Sigmoid colon (tissue), 7 donors: ENCODE results near the gene GCLC. TPM values are rescaled to one million over a fixed set of nuclear protein-coding genes. Genes with fewer than 3 reads are reported as not detected.
A peak's percentile ranks its signal among the peaks of the same experiment; 100 is the strongest.

Source experiments
- DNase-seq: peaks from one replicate; pipeline ENCODE4 v3.0.0-alpha.2; 2019
- H3K27ac ChIP-seq, 4 donors: fragments of 200-600 bp; sonication (generic); one replicate each; pipeline ENCODE4 v1.5.1; 2016 to 2019; ENCODE audit warnings: mild to moderate bottlenecking in 1 of 4
- H3K27me3 ChIP-seq, 3 donors: fragments of 200-600 bp; sonication (generic); one replicate each; pipeline ENCODE4 v1.5.1; 2019; ENCODE audit warnings: mild to moderate bottlenecking in 1 of 3
- H3K36me3 ChIP-seq, 4 donors: fragments of 200-600 bp; sonication (generic); one replicate each; pipeline ENCODE4 v1.5.1; 2016 to 2019
- H3K4me1 ChIP-seq, 4 donors: fragments of 200-600 bp; sonication (generic); one replicate each; pipeline ENCODE4 v1.5.1; 2017 to 2019
- H3K4me3 ChIP-seq, 4 donors: fragments of 200-600 bp; sonication (generic); one replicate each; pipeline ENCODE4 v1.5.1; 2017 to 2019; ENCODE audit warnings: mild to moderate bottlenecking in 2 of 4, moderate library complexity in 1 of 4
- H3K9me3 ChIP-seq, 4 donors: fragments of 200-600 bp in 3 of 4; sonication (generic) in 3 of 4; one replicate each; pipeline versions ENCODE4 v1.5.1 to v1.6.1; 2013 to 2019
- EP300 ChIP-seq, 4 donors: sonication (generic); formaldehyde crosslinking; IDR thresholded peaks; one replicate each; pipeline ENCODE4 v1.6.1; 2017; ENCODE audit warnings: antibody characterized with exemption in 4 of 4
- POLR2A ChIP-seq, 2 donors: fragments of 450-650 bp; IDR thresholded peaks; one replicate each; pipeline ENCODE4 v1.6.1; 2016; ENCODE audit warnings: antibody characterized with exemption in 2 of 2, mild to moderate bottlenecking in 2 of 2, moderate library complexity in 2 of 2
- POLR2AphosphoS5 ChIP-seq, 4 donors: sonication (generic); formaldehyde crosslinking; IDR thresholded peaks; one replicate each; pipeline ENCODE4 v1.6.1; 2017; ENCODE audit warnings: antibody characterized with exemption in 4 of 4
- WGBS, 2 donors: extraction: QIAGEN DNeasy Blood & Tissue Kit; methylation state at CpG; one replicate each; pipeline ENCODE4 v1.1.7; 2013; 5-methylcytosine and 5-hydroxymethylcytosine counted together
- intact Hi-C: fragments of 100-400 bp; cut with DNase I; formaldehyde crosslinking; loops from one replicate; pipeline ENCODE4 v1.15.1; 2023
- polyA plus RNA-seq, 3 donors: library from polyadenylated mRNA; stranded (reverse); fragments of 200-250 nt; gene quantifications; one replicate each; pipeline ENCODE4 v1.2.3, GENCODE V29; 2013
- total RNA-seq, 4 donors: library from RNA; depleted of rRNA; stranded (reverse); fragments of >200 nt; gene quantifications; one replicate each; pipeline ENCODE4 v1.1.0, GENCODE V29; 2016
- TF ChIP-seq, protein P1 (sequence below), 4 experiments: fragments of 450-650 bp in 3 of 4; fragments of 200-600 bp in 1 of 4; IDR thresholded peaks; one replicate each; pipeline ENCODE4 v1.5.1; 2016 to 2019; ENCODE audit warnings: antibody characterized with exemption in 4 of 4, mild to moderate bottlenecking in 3 of 4, moderate library complexity in 2 of 4
- donor health status: healthy with polysubstance abuse.
- donor health status: Bipolar disorder and iron deficiency.
- donor health status: healthy.

The GCLC gene
- total RNA-seq, result 10 to 100 TPM; 53.7 to 60.3 (median 57.4) TPM
- 10 to 100 TPM; 16.2 to 25.9 (median 22.8) TPM for polyA plus RNA-seq

DNA sequence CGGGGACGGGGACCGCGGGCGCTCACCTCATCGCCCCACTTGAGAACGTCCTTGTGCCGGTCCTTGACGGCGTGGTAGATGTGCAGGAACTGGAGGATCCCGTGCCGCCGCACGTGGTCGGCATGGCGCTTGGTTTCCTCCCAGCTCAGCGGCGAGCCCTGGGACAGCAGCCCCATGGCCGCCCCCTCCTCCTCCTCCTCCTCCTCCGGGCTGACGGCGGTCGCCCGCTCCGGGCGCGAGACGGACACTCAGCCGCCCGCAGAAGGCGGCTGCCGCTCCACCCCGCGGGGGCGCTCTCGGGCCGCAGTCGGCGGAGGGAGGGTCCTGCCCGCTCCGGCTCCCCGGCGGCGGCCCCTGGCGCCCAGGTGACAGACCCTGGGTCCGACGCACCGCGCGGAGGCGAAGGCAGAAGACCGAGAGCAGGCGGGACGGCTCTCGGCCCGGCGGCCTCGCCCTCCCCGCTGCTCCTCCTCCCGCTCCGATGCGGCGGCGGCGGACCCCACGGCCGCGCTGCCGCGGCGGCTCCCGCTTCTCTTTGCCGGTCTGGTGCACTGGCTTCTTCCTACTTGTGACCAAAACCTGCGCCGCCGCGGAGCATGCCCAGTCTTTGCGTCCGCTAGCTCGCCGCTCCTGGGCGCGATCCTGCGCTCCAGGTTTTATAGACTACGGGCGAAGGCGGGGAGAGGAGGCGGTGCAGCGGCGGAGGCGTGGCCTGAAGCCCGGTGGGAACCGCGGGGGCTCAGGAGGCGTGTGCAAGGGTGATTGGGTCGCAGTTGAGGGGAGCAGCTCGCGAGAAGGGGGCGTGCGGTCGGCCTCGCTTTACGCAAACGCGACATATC lies at the start of gene GCLC:
Gene GCLC (minus strand): TSS at position 632 of the 839 bp plus-strand sequence. CDS start 456 bp downstream, at position 176.
- Histone ChIP-seq H3K9me3 (no peaks in the 10 kb centered on the region), H3K4me3 (peak within 1 kb of the TSS; percentile 71 to 88 (median 82)), H3K4me1 (peaks cover 5 to 61% (median 48%) of the 10 kb centered on the region in 4 donors), H3K36me3 (no peaks in the 10 kb centered on the region), H3K27me3 (no peaks in the 10 kb centered on the region), H3K27ac (peak within 1 kb of the TSS; percentile 94 to 98 (median 96))
- 0% methylated on average over 105 of the region's 105 CpGs for WGBS, 2 donors
- intact Hi-C loops, result loop anchor here (1.0 to 5.0 kb wide), 6 partner anchors 47 to 547 kb away; partner anchors contain the start of genes ELOVL5, GSTA4 and LRRC1
- DNase-seq, result peak; percentile 98
- peak; percentile 85 to 96 (median 90) for TF ChIP-seq POLR2AphosphoS5 (IDR thresholded peaks at IDR 0.05)
- peak in 1 of 4 donors; percentile 68 for TF ChIP-seq EP300 (IDR thresholded peaks at IDR 0.05)
- TF ChIP-seq, protein P1, sequence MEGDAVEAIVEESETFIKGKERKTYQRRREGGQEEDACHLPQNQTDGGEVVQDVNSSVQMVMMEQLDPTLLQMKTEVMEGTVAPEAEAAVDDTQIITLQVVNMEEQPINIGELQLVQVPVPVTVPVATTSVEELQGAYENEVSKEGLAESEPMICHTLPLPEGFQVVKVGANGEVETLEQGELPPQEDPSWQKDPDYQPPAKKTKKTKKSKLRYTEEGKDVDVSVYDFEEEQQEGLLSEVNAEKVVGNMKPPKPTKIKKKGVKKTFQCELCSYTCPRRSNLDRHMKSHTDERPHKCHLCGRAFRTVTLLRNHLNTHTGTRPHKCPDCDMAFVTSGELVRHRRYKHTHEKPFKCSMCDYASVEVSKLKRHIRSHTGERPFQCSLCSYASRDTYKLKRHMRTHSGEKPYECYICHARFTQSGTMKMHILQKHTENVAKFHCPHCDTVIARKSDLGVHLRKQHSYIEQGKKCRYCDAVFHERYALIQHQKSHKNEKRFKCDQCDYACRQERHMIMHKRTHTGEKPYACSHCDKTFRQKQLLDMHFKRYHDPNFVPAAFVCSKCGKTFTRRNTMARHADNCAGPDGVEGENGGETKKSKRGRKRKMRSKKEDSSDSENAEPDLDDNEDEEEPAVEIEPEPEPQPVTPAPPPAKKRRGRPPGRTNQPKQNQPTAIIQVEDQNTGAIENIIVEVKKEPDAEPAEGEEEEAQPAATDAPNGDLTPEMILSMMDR (IDR thresholded peaks at IDR 0.05), result peak; percentile 20 to 73 (median 38)
- peak; percentile 32 to 34 for TF ChIP-seq POLR2A (IDR thresholded peaks at IDR 0.05)

DNA sequence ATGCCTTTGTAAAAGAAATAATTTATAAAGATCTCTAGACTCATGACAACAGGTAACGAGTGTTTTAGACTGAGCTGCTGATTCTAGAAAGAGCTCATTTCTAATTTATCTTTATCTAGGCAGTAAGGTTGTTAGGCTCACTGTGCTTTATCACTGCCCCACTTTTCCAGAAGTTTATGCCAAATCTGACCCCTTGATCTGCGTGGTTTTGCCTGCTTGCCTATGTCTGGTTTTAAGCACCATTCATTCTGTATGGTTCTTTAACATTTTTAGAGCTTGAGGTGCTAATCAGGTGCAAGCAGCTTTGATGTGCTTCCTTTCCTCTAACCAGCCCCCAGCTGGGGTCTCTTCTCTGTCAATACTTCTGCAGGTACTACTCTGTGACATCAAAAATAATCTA lies 49.7 kb upstream of the GCLC start:
- H3K27me3 ChIP-seq, result no peaks in the 10 kb centered on the region
- WGBS, 2 donors, result 82 to 85% methylated on average over 2 of the region's 2 CpGs
- intact Hi-C loops, result no loop called here
- H3K4me1 ChIP-seq, result no peaks in the 10 kb centered on the region
- no peak overlapping the region for H3K27ac ChIP-seq
- no peak for DNase-seq
- no peaks in the 10 kb centered on the region for H3K9me3 ChIP-seq
- no peak for TF ChIP-seq EP300 (IDR thresholded peaks at IDR 0.05)
- no peaks in the 10 kb centered on the region for H3K36me3 ChIP-seq
- H3K4me3 ChIP-seq, result no peak overlapping the region

DNA sequence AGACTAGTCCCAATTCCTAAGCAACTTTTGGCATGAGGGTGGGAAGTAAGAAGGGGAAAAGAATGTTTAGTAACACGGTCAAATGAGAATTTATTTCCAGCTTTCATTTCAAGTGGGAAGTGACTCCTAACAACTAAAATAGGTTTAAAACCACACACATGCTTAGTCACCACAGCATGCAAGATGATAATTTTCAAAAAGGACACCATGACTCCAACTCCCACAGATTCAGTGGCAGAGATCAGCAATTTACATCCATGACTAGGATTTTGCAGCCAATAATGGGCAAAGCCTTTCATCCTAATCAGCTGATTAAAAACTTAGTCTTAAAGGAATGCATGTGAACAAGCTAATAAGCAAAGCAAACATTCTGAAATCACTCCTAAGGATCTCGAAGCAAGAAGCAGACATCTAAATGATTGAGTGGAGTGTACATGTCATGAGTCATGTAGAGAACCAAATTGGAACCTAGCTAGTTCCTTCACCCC lies 48.1 kb upstream of the GCLC start:
- 38 to 79% methylated on average over 2 of the region's 2 CpGs for whole genome bisulfite sequencing, 2 donors
- intact Hi-C loops, result no loop called here
- no peak overlapping the region for H3K27ac ChIP-seq

DNA sequence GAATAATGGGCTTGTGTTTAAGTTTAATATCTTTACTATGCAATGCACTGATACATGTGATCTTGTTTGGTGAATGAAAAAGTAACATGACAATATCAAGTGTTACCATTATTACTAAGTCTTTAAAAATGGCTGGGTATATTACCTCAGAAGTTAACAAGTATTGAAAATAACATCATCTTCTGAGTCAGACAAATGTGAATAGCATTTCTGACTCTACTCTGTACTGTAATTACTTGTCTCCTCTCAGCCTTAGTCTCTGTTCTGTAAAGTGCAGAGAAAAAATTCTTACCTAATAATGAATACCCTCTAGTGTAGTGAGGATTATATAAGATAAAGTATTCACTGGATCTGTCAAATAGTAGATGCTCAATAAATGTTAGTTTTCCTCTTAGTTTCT lies 47.0 kb upstream of the GCLC start:
- no peak overlapping the region for H3K27ac ChIP-seq
- no peaks in the 10 kb centered on the region for H3K27me3 ChIP-seq
- no peaks in the 10 kb centered on the region for H3K36me3 ChIP-seq
- no peak for DNase-seq
- no peak overlapping the region for H3K4me3 ChIP-seq
- intact Hi-C loops, result no loop called here
- H3K4me1 ChIP-seq, result no peaks in the 10 kb centered on the region
- no peaks in the 10 kb centered on the region for H3K9me3 ChIP-seq
- TF ChIP-seq EP300 (IDR thresholded peaks at IDR 0.05) (no peak), POLR2A (IDR thresholded peaks at IDR 0.05) (no peak), POLR2AphosphoS5 (IDR thresholded peaks at IDR 0.05) (no peak)
- TF ChIP-seq, protein P1 (IDR thresholded peaks at IDR 0.05), result no peak

More for the DNA sequence above, 48.1 kb upstream of the GCLC start:
- no peak for DNase-seq
- no peaks in the 10 kb centered on the region for H3K36me3 ChIP-seq
- H3K9me3 ChIP-seq, result no peaks in the 10 kb centered on the region
- TF ChIP-seq, protein P1 (IDR thresholded peaks at IDR 0.05), result no peak
- no peak for TF ChIP-seq EP300 (IDR thresholded peaks at IDR 0.05)
- no peak for TF ChIP-seq POLR2AphosphoS5 (IDR thresholded peaks at IDR 0.05)
- TF ChIP-seq POLR2A (IDR thresholded peaks at IDR 0.05), result no peak
- H3K27me3 ChIP-seq, result no peaks in the 10 kb centered on the region
- no peaks in the 10 kb centered on the region for H3K4me1 ChIP-seq
- H3K4me3 ChIP-seq, result no peak overlapping the region

DNA sequence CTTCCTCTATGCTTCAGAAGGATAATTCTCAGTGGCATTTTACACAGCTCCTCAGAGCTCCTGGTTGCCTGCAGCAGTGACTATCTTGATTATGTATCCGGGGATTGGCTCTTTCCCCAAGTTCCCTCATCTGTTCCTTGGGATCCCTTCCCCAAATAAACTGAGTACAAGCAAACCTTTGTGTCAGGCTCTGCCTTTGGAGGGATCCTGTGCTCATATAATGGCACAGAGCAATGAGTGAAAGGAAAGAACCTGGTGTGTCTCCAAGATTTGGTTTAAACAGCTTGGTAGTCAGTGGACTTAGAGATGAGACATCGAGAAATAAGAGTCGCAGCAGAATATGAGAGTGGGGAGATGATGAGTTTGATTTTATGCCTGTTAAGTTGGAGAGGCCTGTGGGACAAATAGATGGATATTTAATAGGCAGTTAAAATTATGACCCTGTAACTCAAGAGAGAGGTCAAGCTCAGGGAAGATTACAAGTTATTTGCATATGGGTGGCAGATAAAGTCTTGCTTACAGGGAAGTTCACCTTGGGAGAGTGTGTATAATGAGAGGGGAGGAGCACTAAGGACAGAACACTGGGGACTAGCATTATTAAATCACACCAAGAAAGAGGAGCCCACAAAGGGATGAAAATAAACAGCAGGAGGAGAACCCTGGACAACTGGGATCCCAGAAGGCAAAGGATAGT lies 44.1 kb upstream of the GCLC start:
- Histone ChIP-seq H3K36me3 (no peaks in the 10 kb centered on the region), H3K27me3 (no peaks in the 10 kb centered on the region), H3K9me3 (no peaks in the 10 kb centered on the region), H3K27ac (no peak overlapping the region), H3K4me1 (no peaks in the 10 kb centered on the region), H3K4me3 (no peak overlapping the region)
- WGBS, 2 donors, result 68 to 81% methylated on average over 3 of the region's 3 CpGs
- intact Hi-C loops, result no loop called here
- no peak for DNase-seq
- TF ChIP-seq POLR2AphosphoS5 (IDR thresholded peaks at IDR 0.05), result no peak
- TF ChIP-seq POLR2A (IDR thresholded peaks at IDR 0.05), result no peak
- TF ChIP-seq, protein P1 (IDR thresholded peaks at IDR 0.05), result no peak
